Measurements from ENCODE around the gene MAP9. TPM values are rescaled to one million over a fixed set of nuclear protein-coding genes. Genes with fewer than 3 reads are reported as not detected.

The MAP9 gene
- total RNA-seq, 1 donor = 18.1 TPM

GRCh38 chr4:155407480-155407879 is 30.7 kb upstream of the MAP9 start:
- H4K20me1 ChIP-seq (ENCODE audit: insufficient read depth, low read length) = no peaks in the 10 kb centered on the region
- no peak overlapping the region for H3K27ac ChIP-seq (ENCODE audit: low read depth, low read length)
- no peak overlapping the region for H3K4me3 ChIP-seq (ENCODE audit: insufficient read depth, low read length)
- no peaks in the 10 kb centered on the region for H3K9me3 ChIP-seq (ENCODE audit: low read depth, low read length)
- peaks cover 2% of the 10 kb centered on the region for H3K27me3 ChIP-seq (ENCODE audit: insufficient read depth, low read length)
- no peaks in the 10 kb centered on the region for H3K79me2 ChIP-seq (ENCODE audit: insufficient read depth, low read length)
- H3K4me2 ChIP-seq (ENCODE audit: insufficient read depth, low read length) = no peak overlapping the region
- DNase-seq (ENCODE audit: insufficient read length, low spot score, missing footprints) = no peak
- no peaks in the 10 kb centered on the region for H3K4me1 ChIP-seq (ENCODE audit: insufficient read depth, low read length)
- H2AFZ ChIP-seq (ENCODE audit: low read length) = no peak overlapping the region
- no peak for TF ChIP-seq CTCF (IDR thresholded peaks at IDR 0.05; ENCODE audit: extremely low read depth, low read depth, low read length)
- no peaks in the 10 kb centered on the region for H3K36me3 ChIP-seq (ENCODE audit: insufficient read depth, low read length)

- no peaks in the 10 kb centered on the region for H3K36me3 ChIP-seq (ENCODE audit: insufficient read depth, low read length)
- H2AFZ ChIP-seq (ENCODE audit: low read length) = no peak overlapping the region
- peaks cover 3% of the 10 kb centered on the region for H3K27me3 ChIP-seq (ENCODE audit: insufficient read depth, low read length)
- H3K9me3 ChIP-seq (ENCODE audit: low read depth, low read length) = no peaks in the 10 kb centered on the region
- TF ChIP-seq CTCF (IDR thresholded peaks at IDR 0.05; ENCODE audit: extremely low read depth, low read depth, low read length) = no peak
- H4K20me1 ChIP-seq (ENCODE audit: insufficient read depth, low read length) = no peaks in the 10 kb centered on the region
- H3K27ac ChIP-seq (ENCODE audit: low read depth, low read length) = no peak overlapping the region
- DNase-seq (ENCODE audit: insufficient read length, low spot score, missing footprints) = no peak
- no peak overlapping the region for H3K4me3 ChIP-seq (ENCODE audit: insufficient read depth, low read length)
- H3K4me1 ChIP-seq (ENCODE audit: insufficient read depth, low read length) = no peaks in the 10 kb centered on the region
- no peaks in the 10 kb centered on the region for H3K79me2 ChIP-seq (ENCODE audit: insufficient read depth, low read length)
- no peak overlapping the region for H3K4me2 ChIP-seq (ENCODE audit: insufficient read depth, low read length)
Measured at GRCh38 chr4:155405059-155405458, 28.3 kb upstream of the MAP9 start.

- peak; percentile 66 for DNase-seq (ENCODE audit: insufficient read length, low spot score, missing footprints)
- Histone ChIP-seq H3K27me3 (ENCODE audit: insufficient read depth, low read length) (peaks cover 3% of the 10 kb centered on the region), H3K79me2 (ENCODE audit: insufficient read depth, low read length) (no peaks in the 10 kb centered on the region), H3K36me3 (ENCODE audit: insufficient read depth, low read length) (no peaks in the 10 kb centered on the region), H2AFZ (ENCODE audit: low read length) (no peak overlapping the region), H3K27ac (ENCODE audit: low read depth, low read length) (no peak overlapping the region), H3K4me1 (ENCODE audit: insufficient read depth, low read length) (no peaks in the 10 kb centered on the region), H3K4me3 (ENCODE audit: insufficient read depth, low read length) (no peak overlapping the region), H4K20me1 (ENCODE audit: insufficient read depth, low read length) (no peaks in the 10 kb centered on the region), H3K4me2 (ENCODE audit: insufficient read depth, low read length) (no peak overlapping the region), H3K9me3 (ENCODE audit: low read depth, low read length) (no peaks in the 10 kb centered on the region)
- peak; percentile 33 for TF ChIP-seq CTCF (IDR thresholded peaks at IDR 0.05; ENCODE audit: extremely low read depth, low read depth, low read length)
Measured at GRCh38 chr4:155403886-155404285, 27.1 kb upstream of the MAP9 start.

GRCh38 chr4:155402941-155403340 is 26.2 kb upstream of the MAP9 start:
- TF ChIP-seq CTCF (IDR thresholded peaks at IDR 0.05; ENCODE audit: extremely low read depth, low read depth, low read length) = no peak

More at GRCh38 chr4:155402941-155403340, 26.2 kb upstream of the MAP9 start:
- no peaks in the 10 kb centered on the region for H3K4me1 ChIP-seq (ENCODE audit: insufficient read depth, low read length)
- no peaks in the 10 kb centered on the region for H3K79me2 ChIP-seq (ENCODE audit: insufficient read depth, low read length)
- no peak overlapping the region for H2AFZ ChIP-seq (ENCODE audit: low read length)
- H4K20me1 ChIP-seq (ENCODE audit: insufficient read depth, low read length) = no peaks in the 10 kb centered on the region
- DNase-seq (ENCODE audit: insufficient read length, low spot score, missing footprints) = peak; percentile 44
- H3K36me3 ChIP-seq (ENCODE audit: insufficient read depth, low read length) = no peaks in the 10 kb centered on the region
- H3K9me3 ChIP-seq (ENCODE audit: low read depth, low read length) = no peaks in the 10 kb centered on the region
- H3K27me3 ChIP-seq (ENCODE audit: insufficient read depth, low read length) = peaks cover 3% of the 10 kb centered on the region
- no peak overlapping the region for H3K4me3 ChIP-seq (ENCODE audit: insufficient read depth, low read length)
- H3K4me2 ChIP-seq (ENCODE audit: insufficient read depth, low read length) = no peak overlapping the region
- H3K27ac ChIP-seq (ENCODE audit: low read depth, low read length) = no peak overlapping the region
